ENCODE data around the gene BRPF1. TPM values are rescaled to one million over a fixed set of nuclear protein-coding genes. Genes with fewer than 3 reads are reported as not detected.

The BRPF1 gene
- total RNA-seq (10 to 100 TPM; 24.9 to 31.9 (median 27.0) TPM), polyA plus RNA-seq (1 to 10 TPM; 5.5 to 9.3 (median 6.4) TPM)
- long read RNA-seq, donor 1, full-length matches to known transcripts, result 1 of 12 reads
- long read RNA-seq, donor 1, partial matches to known transcripts, result 11 of 12 reads
- long read RNA-seq, donor 1, other reads (novel, unspliced or antisense), result 0 of 12 reads
- long read RNA-seq, donor 2, result 0 reads

GRCh38 chr3:9731206-9732079 lies at the start of gene BRPF1:
BRPF1 (plus strand) TSS chr3:9731735; CDS start chr3:9734141, 2,406 bp downstream.
- 0 to 1% (median 1%) methylated on average over 46 to 88 of the region's 88 CpGs for WGBS, 5 donors
- Histone ChIP-seq H3K9me3 (no peaks in the 10 kb centered on the region), H3K4me1 (peaks cover 28 to 71% (median 56%) of the 10 kb centered on the region in 6 donors)

GRCh38 chr3:9682096-9682495 lies 49.4 kb upstream of the BRPF1 start:
- peaks cover 12 to 100% (median 100%) of the 10 kb centered on the region in 6 donors for H3K36me3 ChIP-seq
- no peak for DNase-seq
- H3K4me3 ChIP-seq, result no peak overlapping the region
- 90 to 96% (median 95%) methylated on average over 6 of the region's 6 CpGs for WGBS, 5 donors
- intact Hi-C loops (cut with DNase I; ENCODE audit: low total_unique reads), result no loop called here
- no peak overlapping the region for H3K27ac ChIP-seq
- H3K27me3 ChIP-seq (replicated peaks in 1 of 7), result no peaks in the 10 kb centered on the region
- TF ChIP-seq POLR2A (IDR thresholded peaks at IDR 0.05) (no peak), POLR2AphosphoS5 (IDR thresholded peaks at IDR 0.05) (no peak), CTCF (IDR thresholded peaks at IDR 0.05 in 8 of 11, conservative IDR thresholded peaks at IDR 0.05 in 3 of 11) (no peak)
- no peaks in the 10 kb centered on the region for H3K9me3 ChIP-seq
- H3K4me1 ChIP-seq, result peaks cover 0 to 23% (median 3%) of the 10 kb centered on the region in 6 donors

More at GRCh38 chr3:9731206-9732079, at the start of gene BRPF1:
- TF ChIP-seq POLR2AphosphoS5 (IDR thresholded peaks at IDR 0.05) (peak; percentile 94 to 97 (median 95)), POLR2A (IDR thresholded peaks at IDR 0.05) (peak in 2 of 3 donors; percentile 14 to 38), CTCF (IDR thresholded peaks at IDR 0.05 in 8 of 11, conservative IDR thresholded peaks at IDR 0.05 in 3 of 11) (peak in 8 of 11 experiments; percentile 5 to 72 (median 36))
- intact Hi-C loops (cut with DNase I; ENCODE audit: low total_unique reads), result no loop called here
- Histone ChIP-seq H3K27ac (peak within 1 kb of the TSS; percentile 91 to 99 (median 95)), H3K27me3 (replicated peaks in 1 of 7) (no peaks in the 10 kb centered on the region), H3K4me3 (peak within 1 kb of the TSS; percentile 66 to 99 (median 96)), H3K36me3 (peaks cover 0 to 26% (median 18%) of the 10 kb centered on the region in 6 donors)
- peak; percentile 100 for DNase-seq

- H3K9me3 ChIP-seq, result no peaks in the 10 kb centered on the region
- intact Hi-C loops (cut with DNase I; ENCODE audit: low total_unique reads), result no loop called here
- no peak overlapping the region for H3K27ac ChIP-seq
- no peak for TF ChIP-seq POLR2AphosphoS5 (IDR thresholded peaks at IDR 0.05)
- TF ChIP-seq CTCF (IDR thresholded peaks at IDR 0.05 in 8 of 11, conservative IDR thresholded peaks at IDR 0.05 in 3 of 11), result no peak
- TF ChIP-seq POLR2A (IDR thresholded peaks at IDR 0.05), result no peak
- no peak for DNase-seq
- no peaks in the 10 kb centered on the region for H3K27me3 ChIP-seq (replicated peaks in 1 of 7)
- H3K36me3 ChIP-seq, result peaks cover 12 to 100% (median 100%) of the 10 kb centered on the region in 6 donors
- H3K4me3 ChIP-seq, result no peak overlapping the region
- WGBS, 5 donors, result 92 to 96% (median 95%) methylated on average over 2 to 3 of the region's 3 CpGs
- peaks cover 0 to 15% (median under 1%) of the 10 kb centered on the region in 6 donors for H3K4me1 ChIP-seq
Measured at GRCh38 chr3:9683426-9683825, 48.1 kb upstream of the BRPF1 start.

Data from spleen (tissue), 13 donors.